GM23338 (cell line): ENCODE measurements around the gene SLC13A3.
A peak's percentile ranks its signal among the peaks of the same experiment; 100 is the strongest.

Source experiments
- CREB1 ChIP-seq: fragments of 250-450 bp; sonication (Bioruptor Pico); IDR thresholded peaks from 2 replicates; pipeline ENCODE4 v1.5.0; 2020; ENCODE audit warnings: low read depth, mild to moderate bottlenecking, moderate library complexity
- CTCF ChIP-seq, 2 experiments: fragments of 200-600 bp in 1 of 2; sonication (generic) in 1 of 2; conservative IDR thresholded peaks; 2 replicates each; pipeline versions ENCODE4 v1.5.1 to v1.6.1; 2016 to 2017; ENCODE audit warnings: antibody characterized with exemption in 2 of 2, low read depth in 2 of 2, mild to moderate bottlenecking in 2 of 2, moderate library complexity in 1 of 2
- ETS1 ChIP-seq: IDR thresholded peaks from 2 replicates; pipeline ENCODE4 v1.6.1; 2016; ENCODE audit warnings: antibody characterized with exemption
- EZH2 ChIP-seq: fragments of 200-600 bp; sonication (generic); IDR thresholded peaks from one replicate; pipeline ENCODE4 v1.8.0; 2017; ENCODE audit warnings: antibody characterized with exemption, mild to moderate bottlenecking, low read depth; ENCODE audit not compliant: unreplicated experiment
- EZH2phosphoT487 ChIP-seq: fragments of 200-600 bp; sonication (generic); IDR thresholded peaks from one replicate; pipeline ENCODE4 v1.8.1; 2018; ENCODE audit warnings: antibody characterized with exemption; ENCODE audit not compliant: unreplicated experiment
- JUNB ChIP-seq: IDR thresholded peaks from one replicate; pipeline ENCODE4 v1.6.1; 2016; ENCODE audit warnings: antibody characterized with exemption; ENCODE audit not compliant: unreplicated experiment
- NANOG ChIP-seq: IDR thresholded peaks from 2 replicates; pipeline ENCODE4 v1.6.1; 2016; ENCODE audit warnings: antibody characterized with exemption, borderline replicate concordance
- POLR2AphosphoS5 ChIP-seq: IDR thresholded peaks from 2 replicates; pipeline ENCODE4 v1.6.1; 2016; ENCODE audit warnings: antibody characterized with exemption, low read depth
- STAT1 ChIP-seq: IDR thresholded peaks from one replicate; pipeline ENCODE4 v1.6.1; 2016; ENCODE audit warnings: antibody characterized with exemption; ENCODE audit not compliant: unreplicated experiment
- ZNF114 ChIP-seq: fragments of 250-450 bp; sonication (Bioruptor Pico); IDR thresholded peaks from 2 replicates; pipeline ENCODE4 v1.5.0; 2020; ENCODE audit warnings: mild to moderate bottlenecking, moderate library complexity
- ZNF331 ChIP-seq: fragments of 250-450 bp; sonication (Bioruptor Pico); IDR thresholded peaks from 2 replicates; pipeline ENCODE4 v1.5.0; 2020; ENCODE audit warnings: low read depth, mild to moderate bottlenecking, moderate library complexity
- TF ChIP-seq, protein P1 (sequence below): IDR thresholded peaks from one replicate; pipeline ENCODE4 v1.6.1; 2018; ENCODE audit warnings: antibody characterized with exemption; ENCODE audit not compliant: unreplicated experiment

GRCh38 chr20:46520976-46521579 lies 130.2 kb downstream of the SLC13A3 start:
- peak; percentile 67 to 100 for TF ChIP-seq CTCF (conservative IDR thresholded peaks at IDR 0.05; ENCODE audit: low read depth in 2 of 2)
- TF ChIP-seq EZH2phosphoT487: no peak
- TF ChIP-seq EZH2: no peak
- TF ChIP-seq POLR2AphosphoS5: no peak
- TF ChIP-seq NANOG: no peak
- TF ChIP-seq, protein P1, sequence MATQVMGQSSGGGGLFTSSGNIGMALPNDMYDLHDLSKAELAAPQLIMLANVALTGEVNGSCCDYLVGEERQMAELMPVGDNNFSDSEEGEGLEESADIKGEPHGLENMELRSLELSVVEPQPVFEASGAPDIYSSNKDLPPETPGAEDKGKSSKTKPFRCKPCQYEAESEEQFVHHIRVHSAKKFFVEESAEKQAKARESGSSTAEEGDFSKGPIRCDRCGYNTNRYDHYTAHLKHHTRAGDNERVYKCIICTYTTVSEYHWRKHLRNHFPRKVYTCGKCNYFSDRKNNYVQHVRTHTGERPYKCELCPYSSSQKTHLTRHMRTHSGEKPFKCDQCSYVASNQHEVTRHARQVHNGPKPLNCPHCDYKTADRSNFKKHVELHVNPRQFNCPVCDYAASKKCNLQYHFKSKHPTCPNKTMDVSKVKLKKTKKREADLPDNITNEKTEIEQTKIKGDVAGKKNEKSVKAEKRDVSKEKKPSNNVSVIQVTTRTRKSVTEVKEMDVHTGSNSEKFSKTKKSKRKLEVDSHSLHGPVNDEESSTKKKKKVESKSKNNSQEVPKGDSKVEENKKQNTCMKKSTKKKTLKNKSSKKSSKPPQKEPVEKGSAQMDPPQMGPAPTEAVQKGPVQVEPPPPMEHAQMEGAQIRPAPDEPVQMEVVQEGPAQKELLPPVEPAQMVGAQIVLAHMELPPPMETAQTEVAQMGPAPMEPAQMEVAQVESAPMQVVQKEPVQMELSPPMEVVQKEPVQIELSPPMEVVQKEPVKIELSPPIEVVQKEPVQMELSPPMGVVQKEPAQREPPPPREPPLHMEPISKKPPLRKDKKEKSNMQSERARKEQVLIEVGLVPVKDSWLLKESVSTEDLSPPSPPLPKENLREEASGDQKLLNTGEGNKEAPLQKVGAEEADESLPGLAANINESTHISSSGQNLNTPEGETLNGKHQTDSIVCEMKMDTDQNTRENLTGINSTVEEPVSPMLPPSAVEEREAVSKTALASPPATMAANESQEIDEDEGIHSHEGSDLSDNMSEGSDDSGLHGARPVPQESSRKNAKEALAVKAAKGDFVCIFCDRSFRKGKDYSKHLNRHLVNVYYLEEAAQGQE: peak; percentile 23
- TF ChIP-seq ETS1: no peak
- TF ChIP-seq ZNF114 (CRISPR knock-in tag): no peak
- no peak for TF ChIP-seq ZNF331
- no peak for TF ChIP-seq JUNB
- TF ChIP-seq CREB1: no peak
- no peak for TF ChIP-seq STAT1
